ENCODE measurements around the gene SMIM22.

The SMIM22 gene

GRCh38 chr16:4801962-4802658, 6.9 kb downstream of the SMIM22 start, which contains the start of gene ROGDI:
ROGDI (minus strand) TSS chr16:4802633; CDS start chr16:4802571, 62 bp downstream.
- Histone ChIP-seq H3K36me3 (ENCODE audit: control insufficient read depth, insufficient read depth, low read length) (no peaks in the 10 kb centered on the region), H3K4me1 (peaks cover 10% of the 10 kb centered on the region), H3K9me3 (ENCODE audit: control insufficient read depth, low read length) (no peaks in the 10 kb centered on the region), H3K27ac (peak within 1 kb of the TSS; percentile 79), H2AFZ (peak within 1 kb of the TSS; percentile 99), H3K4me2 (ENCODE audit: low read length) (peak within 1 kb of the TSS; percentile 96), H3K27me3 (ENCODE audit: control insufficient read depth, insufficient read depth, low read length) (no peaks in the 10 kb centered on the region), H3K79me2 (no peaks in the 10 kb centered on the region), H3K4me3 (ENCODE audit: low read depth, low read length) (peak within 1 kb of the TSS; percentile 92), H3K9ac (peak within 1 kb of the TSS; percentile 13)
- TF ChIP-seq CTCF (IDR thresholded peaks at IDR 0.05): no peak

- H3K4me1 ChIP-seq: peaks cover 10% of the 10 kb centered on the region
- peak overlapping the region; percentile 79 for H3K27ac ChIP-seq
- H3K36me3 ChIP-seq (ENCODE audit: control insufficient read depth, insufficient read depth, low read length): no peaks in the 10 kb centered on the region
- no peaks in the 10 kb centered on the region for H3K27me3 ChIP-seq (ENCODE audit: control insufficient read depth, insufficient read depth, low read length)
- H3K79me2 ChIP-seq: no peaks in the 10 kb centered on the region
- H2AFZ ChIP-seq: peak overlapping the region; percentile 99
- peak overlapping the region; percentile 92 for H3K4me3 ChIP-seq (ENCODE audit: low read depth, low read length)
- H3K4me2 ChIP-seq (ENCODE audit: low read length): peak overlapping the region; percentile 96
- peak; percentile 35 for TF ChIP-seq CTCF (IDR thresholded peaks at IDR 0.05)
- no peaks in the 10 kb centered on the region for H3K9me3 ChIP-seq (ENCODE audit: control insufficient read depth, low read length)
- peak overlapping the region; percentile 13 for H3K9ac ChIP-seq
Measured at GRCh38 chr16:4802659-4803287, 7.6 kb downstream of the SMIM22 start.

- H3K4me1 ChIP-seq: peaks cover 10% of the 10 kb centered on the region
- no peak overlapping the region for H3K9ac ChIP-seq
- H3K27ac ChIP-seq: peak overlapping the region; percentile 79
- H3K9me3 ChIP-seq (ENCODE audit: control insufficient read depth, low read length): no peaks in the 10 kb centered on the region
- peak overlapping the region; percentile 92 for H3K4me3 ChIP-seq (ENCODE audit: low read depth, low read length)
- TF ChIP-seq CTCF (IDR thresholded peaks at IDR 0.05): no peak
- no peaks in the 10 kb centered on the region for H3K36me3 ChIP-seq (ENCODE audit: control insufficient read depth, insufficient read depth, low read length)
- H3K27me3 ChIP-seq (ENCODE audit: control insufficient read depth, insufficient read depth, low read length): no peaks in the 10 kb centered on the region
- H2AFZ ChIP-seq: peak overlapping the region; percentile 99
- no peaks in the 10 kb centered on the region for H3K79me2 ChIP-seq
- peak overlapping the region; percentile 96 for H3K4me2 ChIP-seq (ENCODE audit: low read length)
Measured at GRCh38 chr16:4803401-4803844, 8.3 kb downstream of the SMIM22 start.

GRCh38 chr16:4803898-4804762, 9.0 kb downstream of the SMIM22 start:
- H3K4me1 ChIP-seq: peaks cover 10% of the 10 kb centered on the region
- no peaks in the 10 kb centered on the region for H3K9me3 ChIP-seq (ENCODE audit: control insufficient read depth, low read length)
- no peak for TF ChIP-seq CTCF (IDR thresholded peaks at IDR 0.05)
- H3K4me2 ChIP-seq (ENCODE audit: low read length): no peak overlapping the region
- H3K36me3 ChIP-seq (ENCODE audit: control insufficient read depth, insufficient read depth, low read length): no peaks in the 10 kb centered on the region
- H2AFZ ChIP-seq: no peak overlapping the region
- no peak overlapping the region for H3K4me3 ChIP-seq (ENCODE audit: low read depth, low read length)
- H3K27ac ChIP-seq: no peak overlapping the region
- no peak overlapping the region for H3K9ac ChIP-seq
- H3K27me3 ChIP-seq (ENCODE audit: control insufficient read depth, insufficient read depth, low read length): no peaks in the 10 kb centered on the region
- H3K79me2 ChIP-seq: no peaks in the 10 kb centered on the region
